Suprapubic skin (tissue), 4 donors: ENCODE measurements around the gene CENATAC. TPM values are rescaled to one million over a fixed set of nuclear protein-coding genes. Genes with fewer than 3 reads are reported as not detected.
"Not testable (repeated sequence)": the region's sequence is repeated elsewhere in the genome, so short reads cannot be mapped to it uniquely, and the experiment has no call there.

ENCODE experiments used
- DNase-seq, 2 donors: peaks; one replicate each; pipeline ENCODE4 v3.0.0-alpha.2; 2019; ENCODE audit warnings: low spot score in 2 of 2
- H3K27ac ChIP-seq: fragments of 200-600 bp; sonication (generic); one replicate; pipeline ENCODE4 v1.5.1; 2019
- H3K27me3 ChIP-seq: fragments of 200-600 bp; sonication (generic); one replicate; pipeline ENCODE4 v1.5.1; 2019
- H3K36me3 ChIP-seq: fragments of 200-600 bp; sonication (generic); one replicate; pipeline ENCODE4 v1.5.1; 2019
- H3K4me1 ChIP-seq: fragments of 200-600 bp; sonication (generic); one replicate; pipeline ENCODE4 v1.5.1; 2019
- H3K4me3 ChIP-seq: fragments of 200-600 bp; sonication (generic); one replicate; pipeline ENCODE4 v1.5.1; 2019; ENCODE audit warnings: mild to moderate bottlenecking
- H3K9me3 ChIP-seq: fragments of 200-600 bp; sonication (generic); one replicate; pipeline ENCODE4 v1.5.1; 2019
- EP300 ChIP-seq: sonication (generic); formaldehyde crosslinking; IDR thresholded peaks from one replicate; pipeline ENCODE4 v1.6.1; 2017; ENCODE audit warnings: antibody characterized with exemption
- POLR2A ChIP-seq, 2 donors: fragments of 450-650 bp; IDR thresholded peaks; one replicate each; pipeline ENCODE4 v1.6.1; 2017; ENCODE audit warnings: antibody characterized with exemption in 2 of 2, mild to moderate bottlenecking in 2 of 2, moderate library complexity in 2 of 2
- POLR2AphosphoS5 ChIP-seq, 3 donors: sonication (generic); formaldehyde crosslinking; IDR thresholded peaks; one replicate each; pipeline ENCODE4 v1.6.1; 2017; ENCODE audit warnings: antibody characterized with exemption in 3 of 3
- WGBS: methylation state at CpG from one replicate; pipeline ENCODE4 v1.1.5; 2018; 5-methylcytosine and 5-hydroxymethylcytosine counted together
- total RNA-seq, 4 donors: library from RNA; depleted of rRNA; stranded (reverse); fragments of >200 nt; gene quantifications; one replicate each; pipeline ENCODE4 v1.1.0, GENCODE V29; 2016
- TF ChIP-seq, protein P1 (sequence below), 2 donors: fragments of 200-600 bp in 1 of 2; fragments of 450-650 bp in 1 of 2; sonication (generic) in 1 of 2; IDR thresholded peaks; one replicate each; pipeline ENCODE4 v1.5.1; 2016 to 2019; ENCODE audit warnings: antibody characterized with exemption in 2 of 2, mild to moderate bottlenecking in 1 of 2, moderate library complexity in 1 of 2

Gene CENATAC
- total RNA-seq, 4 donors from 2014 or later, result 26.0 to 136 (median 49.8) TPM

GRCh38 chr11:119015054-119015611 lies 17.2 kb downstream of the CENATAC start:
- TF ChIP-seq, protein P1, sequence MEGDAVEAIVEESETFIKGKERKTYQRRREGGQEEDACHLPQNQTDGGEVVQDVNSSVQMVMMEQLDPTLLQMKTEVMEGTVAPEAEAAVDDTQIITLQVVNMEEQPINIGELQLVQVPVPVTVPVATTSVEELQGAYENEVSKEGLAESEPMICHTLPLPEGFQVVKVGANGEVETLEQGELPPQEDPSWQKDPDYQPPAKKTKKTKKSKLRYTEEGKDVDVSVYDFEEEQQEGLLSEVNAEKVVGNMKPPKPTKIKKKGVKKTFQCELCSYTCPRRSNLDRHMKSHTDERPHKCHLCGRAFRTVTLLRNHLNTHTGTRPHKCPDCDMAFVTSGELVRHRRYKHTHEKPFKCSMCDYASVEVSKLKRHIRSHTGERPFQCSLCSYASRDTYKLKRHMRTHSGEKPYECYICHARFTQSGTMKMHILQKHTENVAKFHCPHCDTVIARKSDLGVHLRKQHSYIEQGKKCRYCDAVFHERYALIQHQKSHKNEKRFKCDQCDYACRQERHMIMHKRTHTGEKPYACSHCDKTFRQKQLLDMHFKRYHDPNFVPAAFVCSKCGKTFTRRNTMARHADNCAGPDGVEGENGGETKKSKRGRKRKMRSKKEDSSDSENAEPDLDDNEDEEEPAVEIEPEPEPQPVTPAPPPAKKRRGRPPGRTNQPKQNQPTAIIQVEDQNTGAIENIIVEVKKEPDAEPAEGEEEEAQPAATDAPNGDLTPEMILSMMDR (IDR thresholded peaks at IDR 0.05), result no peak
- no peak for TF ChIP-seq POLR2AphosphoS5 (IDR thresholded peaks at IDR 0.05)
- TF ChIP-seq EP300, result no peak
- no peak for TF ChIP-seq POLR2A (IDR thresholded peaks at IDR 0.05)
- Histone ChIP-seq H3K27me3 (no peaks in the 10 kb centered on the region), H3K27ac (no peak overlapping the region), H3K9me3 (no peaks in the 10 kb centered on the region), H3K36me3 (peaks cover 55% of the 10 kb centered on the region), H3K4me1 (peaks cover 31% of the 10 kb centered on the region), H3K4me3 (no peak overlapping the region)
- DNase-seq, result no peak
- 72% methylated on average over 8 of the region's 8 CpGs for WGBS

DNA sequence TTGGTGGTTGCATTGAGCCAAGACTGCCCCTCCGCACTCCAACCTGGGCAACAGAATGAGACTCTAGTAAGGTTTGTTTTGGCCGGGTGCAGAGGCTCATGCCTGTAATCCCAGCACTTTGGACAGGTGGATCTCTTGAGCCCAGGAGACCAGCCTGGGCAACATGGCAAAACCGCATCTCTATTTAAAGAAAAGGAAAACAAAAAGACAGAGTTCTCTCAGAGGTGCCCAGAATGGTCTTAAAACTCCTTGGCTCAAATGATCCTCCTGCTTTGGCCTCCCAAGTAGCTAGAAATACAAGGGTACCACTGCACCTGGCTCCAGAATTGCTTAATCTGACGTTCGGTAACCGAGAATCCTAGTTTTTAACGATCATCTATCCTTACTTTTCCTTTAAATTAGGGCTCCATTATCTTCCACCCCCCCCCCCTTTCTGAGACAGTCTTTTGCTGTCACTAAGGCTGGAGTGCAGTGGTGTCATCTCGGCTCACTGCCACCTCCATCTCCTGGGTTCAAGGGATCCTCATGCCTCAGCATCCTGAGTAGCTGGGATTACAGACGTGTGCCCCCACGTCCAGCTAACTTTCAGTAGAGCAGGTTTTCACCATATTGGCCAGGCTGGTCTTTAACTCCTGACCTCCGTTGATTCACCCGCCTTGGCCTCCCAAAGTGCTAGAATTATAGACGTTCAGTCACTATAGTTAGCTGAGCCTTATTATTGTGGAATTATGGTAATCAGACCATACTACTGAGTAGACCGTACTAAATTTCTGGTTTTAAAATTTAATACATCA lies 18.5 kb downstream of the CENATAC start:
- H3K4me1 ChIP-seq, result peaks cover 40% of the 10 kb centered on the region
- no peaks in the 10 kb centered on the region for H3K27me3 ChIP-seq
- peaks cover 43% of the 10 kb centered on the region for H3K36me3 ChIP-seq
- no peak overlapping the region for H3K27ac ChIP-seq
- TF ChIP-seq POLR2AphosphoS5 (IDR thresholded peaks at IDR 0.05), result no peak
- TF ChIP-seq EP300, result no peak
- no peak for DNase-seq
- H3K4me3 ChIP-seq, result peak overlapping the region; percentile 74
- no peaks in the 10 kb centered on the region for H3K9me3 ChIP-seq
- 72% methylated on average over 14 of the region's 14 CpGs for WGBS

DNA sequence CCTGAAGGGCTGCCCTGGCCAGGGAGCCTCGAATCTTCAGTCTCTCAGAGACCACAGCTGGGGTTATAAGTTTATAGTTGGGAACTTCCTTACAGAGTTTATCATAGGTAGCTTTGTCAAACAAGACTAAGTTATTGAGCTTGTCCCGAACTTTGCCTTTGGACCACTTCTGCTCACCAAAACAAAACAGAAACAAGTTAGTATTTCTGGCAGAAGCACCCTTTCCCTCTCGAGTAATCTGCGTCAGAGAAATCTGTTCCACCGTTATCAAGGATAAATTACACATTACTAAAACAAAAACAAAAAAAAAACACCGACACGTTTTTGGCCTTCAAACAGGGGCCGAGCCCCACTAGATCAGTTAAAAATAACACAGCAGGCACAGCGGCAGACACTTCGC lies 19.4 kb downstream of the CENATAC start:
- H3K36me3 ChIP-seq, result peaks cover 40% of the 10 kb centered on the region
- H3K27me3 ChIP-seq, H3K9me3 ChIP-seq, DNase-seq: not testable (repeated sequence)
- peaks cover 43% of the 10 kb centered on the region for H3K4me1 ChIP-seq
- H3K27ac ChIP-seq, result peak overlapping the region; percentile 92
- WGBS, result 3% methylated on average over 10 of the region's 10 CpGs
- peak overlapping the region; percentile 74 for H3K4me3 ChIP-seq

- H3K4me3 ChIP-seq, result peak within 1 kb of the TSS; percentile 74
- under 1% methylated on average over 63 of the region's 63 CpGs for WGBS
- peaks cover 45% of the 10 kb centered on the region for H3K4me1 ChIP-seq
- peak; percentile 52 to 82 (median 60) for TF ChIP-seq POLR2AphosphoS5 (IDR thresholded peaks at IDR 0.05)
- TF ChIP-seq, protein P1 (IDR thresholded peaks at IDR 0.05), result no peak
- peak in 1 of 2 donors; percentile 76 for TF ChIP-seq POLR2A (IDR thresholded peaks at IDR 0.05)
- no peak for TF ChIP-seq EP300
- H3K27me3 ChIP-seq, result no peaks in the 10 kb centered on the region
- no peaks in the 10 kb centered on the region for H3K9me3 ChIP-seq
- peaks cover 40% of the 10 kb centered on the region for H3K36me3 ChIP-seq
- peak; percentile 98 for DNase-seq
- peak within 1 kb of the TSS; percentile 92 for H3K27ac ChIP-seq
Observed at GRCh38 chr11:119018074-119018938, 20.4 kb downstream of the CENATAC start, which contains the start of the genes RPS25 and TRAPPC4. Gene RPS25, minus strand, starts transcription at chr11:119018343. Its CDS starts 59 bp downstream, at chr11:119018284. Gene TRAPPC4, plus strand, starts transcription at chr11:119018766. Its CDS starts 30 bp downstream, at chr11:119018796.

GRCh38 chr11:119019996-119020395 lies 22.1 kb downstream of the CENATAC start:
- WGBS, result 51% methylated on average over 2 of the region's 2 CpGs

More at GRCh38 chr11:119019996-119020395, 22.1 kb downstream of the CENATAC start:
- TF ChIP-seq, protein P1 (IDR thresholded peaks at IDR 0.05), result no peak
- TF ChIP-seq POLR2A (IDR thresholded peaks at IDR 0.05), result no peak
- TF ChIP-seq EP300, result no peak
- no peak for TF ChIP-seq POLR2AphosphoS5 (IDR thresholded peaks at IDR 0.05)
- H3K36me3 ChIP-seq, result peaks cover 45% of the 10 kb centered on the region
- H3K27ac ChIP-seq, result no peak overlapping the region
- peaks cover 45% of the 10 kb centered on the region for H3K4me1 ChIP-seq
- H3K27me3 ChIP-seq, result no peaks in the 10 kb centered on the region
- H3K4me3 ChIP-seq, result peak overlapping the region; percentile 74
- H3K9me3 ChIP-seq, result no peaks in the 10 kb centered on the region
- no peak for DNase-seq
